SIG-M5 treated with dmso at 0.1 percent for 504 hours (cell line): ENCODE results near the gene CGREF1.

Experiments used
- DNase-seq: peaks from one replicate; lab custom pipeline; 2025; ENCODE audit not compliant: unreplicated experiment; lab: John Stamatoyannopoulos, UW

Gene CGREF1, protein sequence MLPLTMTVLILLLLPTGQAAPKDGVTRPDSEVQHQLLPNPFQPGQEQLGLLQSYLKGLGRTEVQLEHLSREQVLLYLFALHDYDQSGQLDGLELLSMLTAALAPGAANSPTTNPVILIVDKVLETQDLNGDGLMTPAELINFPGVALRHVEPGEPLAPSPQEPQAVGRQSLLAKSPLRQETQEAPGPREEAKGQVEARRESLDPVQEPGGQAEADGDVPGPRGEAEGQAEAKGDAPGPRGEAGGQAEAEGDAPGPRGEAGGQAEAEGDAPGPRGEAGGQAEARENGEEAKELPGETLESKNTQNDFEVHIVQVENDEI

DNA sequence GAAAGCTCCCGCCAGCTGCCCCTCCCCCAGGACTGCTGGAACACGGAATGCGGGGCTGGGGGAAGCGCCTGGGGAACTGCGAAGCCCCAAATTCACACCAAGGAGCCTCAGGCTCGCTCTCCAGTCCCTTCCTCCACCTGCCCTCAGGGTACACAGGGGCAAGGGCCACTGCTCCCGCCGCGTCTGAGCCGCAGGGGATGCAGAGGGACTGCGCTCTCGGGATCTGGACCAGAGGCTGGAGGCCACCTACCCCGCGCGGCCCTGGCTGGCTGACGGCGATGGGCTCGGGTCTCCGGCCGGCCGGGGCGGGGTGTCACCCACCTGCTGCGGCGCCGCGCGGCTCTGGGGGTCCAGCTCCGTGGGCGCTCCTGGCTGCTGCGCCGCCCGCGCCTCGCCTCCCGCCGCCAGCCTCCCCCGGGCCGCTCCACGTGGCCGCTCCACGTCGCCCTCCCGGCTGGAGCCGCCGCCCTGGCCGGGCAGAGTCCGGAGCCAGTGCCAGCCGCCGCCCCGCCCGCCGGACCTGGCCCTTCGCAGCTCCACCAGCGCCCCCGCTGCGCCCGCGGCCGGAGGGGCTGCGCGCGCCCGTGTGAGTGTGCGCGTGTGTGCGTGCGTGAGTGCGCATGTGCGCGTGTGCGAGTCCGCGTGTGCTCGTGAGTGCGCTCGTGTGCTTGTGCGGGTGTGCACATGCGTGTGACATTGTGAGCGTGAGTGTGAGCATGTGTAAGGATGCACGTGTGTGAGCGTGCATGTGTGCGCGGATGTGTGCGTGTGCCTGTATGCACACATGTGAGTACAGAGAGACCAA is at the start of gene CGREF1:
CGREF1 (minus strand) TSS at position 604 of the 805 bp plus-strand sequence. CDS start 14,762 bp downstream, outside the sequence.
- DNase-seq = peak; percentile 26

DNA sequence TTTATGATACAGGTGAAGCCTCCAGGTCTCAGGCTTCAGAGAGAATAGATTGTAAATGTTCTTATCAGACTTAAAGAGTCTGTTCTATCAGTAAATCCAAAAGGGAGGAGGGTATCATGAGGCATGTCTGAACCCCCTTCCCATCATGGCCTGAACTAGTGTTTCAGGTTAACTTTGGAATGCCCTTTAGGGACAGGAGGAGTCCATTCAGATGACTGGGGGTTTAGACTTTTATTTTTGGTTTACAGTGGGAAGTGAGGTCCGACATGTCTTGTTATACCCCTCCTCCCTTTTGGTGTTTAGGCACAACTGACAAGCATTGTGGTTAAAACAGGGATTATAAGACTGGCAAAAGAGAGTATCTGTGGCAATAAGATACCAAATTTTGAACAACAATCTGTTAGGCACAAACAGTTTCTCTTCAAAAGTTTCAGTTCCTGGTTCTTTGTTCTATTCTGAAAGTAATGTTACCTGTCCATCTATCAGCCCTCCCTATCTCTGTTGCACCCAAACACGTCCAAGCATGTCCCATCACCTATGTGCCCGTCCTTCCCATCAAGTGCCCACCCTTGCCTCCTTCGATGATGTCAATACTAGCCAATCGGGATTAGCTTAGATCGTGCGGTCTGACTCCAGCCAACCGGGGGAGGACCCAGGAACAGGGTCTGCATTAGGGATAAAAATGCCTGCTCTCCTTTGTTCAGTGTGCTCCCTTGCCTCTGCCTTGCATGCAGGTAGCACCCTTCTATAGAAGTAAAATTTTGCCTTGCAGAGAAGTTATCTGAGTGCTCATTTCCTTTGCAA is 46.2 kb upstream of the CGREF1 start:
- no peak for DNase-seq

DNA sequence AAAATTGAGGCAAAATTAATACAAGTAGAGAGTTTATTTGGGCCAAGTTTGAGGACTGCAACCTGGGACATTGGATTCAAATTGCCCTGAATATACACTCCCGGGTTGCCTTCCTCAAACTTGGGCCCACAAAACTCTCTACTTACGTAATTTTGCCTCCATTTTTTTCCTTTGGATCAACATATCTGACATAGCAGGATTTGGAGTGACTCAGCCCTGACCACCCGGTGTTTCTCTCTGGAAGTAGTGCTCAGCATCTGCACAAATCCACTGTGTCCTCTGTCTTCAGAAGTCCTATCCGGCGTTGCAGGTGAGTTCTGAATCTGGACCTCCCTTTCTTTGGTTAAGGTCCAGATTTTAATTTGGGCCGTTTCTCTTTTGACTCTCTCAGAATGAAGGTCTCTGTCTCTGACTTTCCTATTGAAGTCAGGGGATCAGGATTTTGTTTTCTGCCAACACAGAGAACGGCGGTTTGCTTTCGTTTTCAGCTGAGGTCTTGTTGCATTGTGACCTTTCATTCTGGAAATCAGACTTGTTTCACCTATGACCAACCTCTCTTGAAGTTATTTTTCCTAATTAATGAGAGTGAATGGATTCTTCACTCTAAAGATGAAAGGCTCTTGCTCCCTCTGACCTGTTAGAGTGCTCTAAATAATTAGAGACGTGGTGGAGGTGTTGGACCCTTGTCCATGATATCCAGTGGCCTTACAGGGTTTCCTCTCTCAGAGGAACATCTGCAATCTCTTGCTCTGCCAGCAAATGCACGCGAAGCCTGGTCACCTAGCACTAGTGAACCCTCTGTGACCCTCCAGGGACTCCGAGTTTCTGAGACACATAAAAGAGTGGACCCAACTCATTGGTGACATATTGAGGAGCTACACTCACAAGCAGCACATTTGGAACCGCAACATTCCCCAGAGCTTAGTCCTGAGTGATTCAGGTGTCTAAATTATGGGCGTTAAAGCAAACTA is 43.5 kb upstream of the CGREF1 start:
- DNase-seq = no peak

DNA sequence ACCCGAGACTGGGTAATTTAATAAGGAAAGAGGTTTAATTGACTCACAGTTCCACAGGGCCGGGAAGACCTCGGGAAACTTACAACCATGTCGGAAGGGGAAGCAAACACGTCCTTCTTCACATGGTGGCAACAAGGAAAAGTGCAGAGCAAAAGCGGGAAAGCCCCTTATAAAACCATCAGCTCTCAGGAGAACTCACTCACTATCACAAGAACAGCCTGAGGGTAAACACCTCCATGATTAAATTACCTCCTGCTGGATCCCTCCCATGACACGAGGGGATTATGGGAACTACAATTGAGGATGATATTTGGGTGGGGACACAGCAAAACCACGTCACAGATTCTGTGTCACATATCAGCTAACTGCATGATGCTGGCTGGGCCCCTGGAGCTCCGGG is 41.3 kb upstream of the CGREF1 start:
- DNase-seq = no peak

DNA sequence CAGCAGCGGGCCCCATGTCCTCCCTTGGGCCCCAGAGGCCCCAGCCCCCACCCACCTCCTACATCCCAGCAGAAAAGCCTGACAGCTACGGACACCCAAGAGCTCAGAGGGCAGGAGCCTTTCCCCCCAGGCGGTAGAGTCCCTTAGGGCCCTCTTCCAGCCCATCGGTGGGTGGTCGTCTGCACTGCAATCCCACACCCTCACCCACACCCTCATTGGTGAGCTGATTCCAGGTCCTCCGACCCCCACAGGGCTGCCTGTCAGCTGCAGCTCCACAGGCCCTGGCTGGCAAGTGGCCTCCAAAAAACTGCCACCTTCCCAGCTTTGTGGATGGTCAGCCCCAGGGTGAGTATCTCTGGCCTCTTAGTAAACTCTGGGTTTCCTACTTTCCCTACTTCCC is 40.3 kb upstream of the CGREF1 start:
- DNase-seq = no peak

DNA sequence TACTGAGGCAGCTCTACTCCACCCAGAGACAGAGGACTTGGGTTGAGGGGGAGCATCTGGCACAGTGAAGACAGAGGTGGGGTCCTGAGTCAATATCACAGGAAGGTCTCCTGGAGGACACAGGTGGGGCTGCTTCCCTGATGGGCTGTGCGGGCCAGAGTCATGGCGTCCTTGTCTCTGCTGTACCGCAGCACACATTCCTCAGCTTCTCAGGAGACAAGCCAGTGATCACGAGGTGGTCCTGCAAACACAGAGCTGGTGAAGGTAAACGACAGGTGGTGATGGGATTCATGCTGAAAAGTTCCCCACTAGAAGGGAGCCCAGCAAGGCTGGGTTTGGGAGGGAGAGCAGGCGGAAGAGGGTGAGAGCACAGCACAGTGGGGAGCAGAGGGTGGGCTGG is 39.5 kb upstream of the CGREF1 start:
- DNase-seq = no peak

DNA sequence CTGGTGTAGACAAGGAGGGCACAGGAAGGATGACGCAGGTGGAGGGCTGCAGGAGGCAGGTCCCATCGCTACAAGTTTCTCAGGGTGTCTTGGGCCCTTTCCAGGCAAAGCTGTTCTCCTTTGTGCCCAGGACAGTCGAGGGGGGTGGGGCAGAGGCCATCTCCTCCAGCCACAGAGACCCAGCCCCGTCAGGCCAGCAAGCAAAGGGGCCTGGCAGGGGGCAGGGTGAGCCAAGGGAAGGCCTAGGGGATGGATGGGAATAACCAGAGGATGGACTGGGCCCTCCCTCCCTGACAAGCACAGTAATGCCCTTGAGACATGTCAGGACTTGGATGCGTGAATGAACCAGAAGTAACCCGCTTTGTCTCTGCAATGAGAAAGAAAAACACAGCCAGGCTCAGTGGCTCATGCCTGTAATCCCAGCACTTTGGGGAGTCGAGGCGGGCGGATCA is 36.2 kb upstream of the CGREF1 start:
- DNase-seq = no peak

DNA sequence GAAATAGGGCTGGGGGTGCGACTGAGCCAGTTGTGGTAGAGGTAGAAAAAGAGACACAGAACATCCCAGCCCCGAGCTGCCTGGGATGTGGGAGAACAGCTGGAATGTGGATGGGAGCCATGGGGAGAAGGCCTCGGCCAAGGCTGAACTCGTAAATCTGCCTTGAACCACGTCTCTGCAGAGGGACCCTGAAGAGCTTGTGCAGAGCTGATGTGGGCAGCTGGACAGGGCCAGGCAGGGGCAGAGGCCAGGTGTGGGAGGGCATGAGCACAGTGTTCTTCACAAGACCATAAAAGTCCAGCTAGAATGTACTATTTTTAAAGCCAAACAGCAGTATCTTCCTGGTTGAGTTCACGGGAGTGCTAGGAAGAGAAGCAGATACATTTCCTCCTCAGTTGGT is 35.6 kb upstream of the CGREF1 start:
- DNase-seq = no peak

DNA sequence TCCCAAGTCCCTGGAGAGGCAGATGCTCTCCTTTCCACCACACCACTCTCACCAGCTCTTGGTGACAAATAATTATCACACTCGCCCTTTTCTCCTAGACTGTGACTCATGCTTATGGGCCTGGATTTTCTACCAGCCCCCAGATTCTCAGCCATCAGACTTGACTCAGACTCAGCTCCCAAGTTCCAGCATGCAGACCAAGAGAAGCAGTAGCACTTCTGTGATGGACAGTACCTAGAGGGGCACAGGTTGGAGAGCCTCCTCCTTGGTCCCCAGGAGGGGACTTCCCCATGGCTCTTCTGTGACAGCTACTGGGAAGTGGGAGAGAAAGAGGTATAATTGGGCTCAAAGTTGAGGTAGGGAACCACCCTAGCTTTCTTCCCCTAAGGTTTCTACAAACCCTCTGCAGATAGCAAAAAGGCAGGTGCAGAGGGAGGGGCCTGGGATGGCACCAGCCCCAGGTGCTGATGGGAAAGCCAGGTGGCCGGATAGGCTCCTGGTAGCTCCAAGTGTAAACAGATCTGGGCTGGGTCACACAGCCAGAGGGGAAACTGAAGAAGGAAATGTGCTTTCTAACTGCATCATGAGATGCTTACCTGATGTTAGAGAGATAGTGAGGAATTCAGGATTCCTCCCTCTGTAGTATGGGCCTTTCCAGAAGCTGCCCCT is 34.0 kb upstream of the CGREF1 start:
- no peak for DNase-seq

DNA sequence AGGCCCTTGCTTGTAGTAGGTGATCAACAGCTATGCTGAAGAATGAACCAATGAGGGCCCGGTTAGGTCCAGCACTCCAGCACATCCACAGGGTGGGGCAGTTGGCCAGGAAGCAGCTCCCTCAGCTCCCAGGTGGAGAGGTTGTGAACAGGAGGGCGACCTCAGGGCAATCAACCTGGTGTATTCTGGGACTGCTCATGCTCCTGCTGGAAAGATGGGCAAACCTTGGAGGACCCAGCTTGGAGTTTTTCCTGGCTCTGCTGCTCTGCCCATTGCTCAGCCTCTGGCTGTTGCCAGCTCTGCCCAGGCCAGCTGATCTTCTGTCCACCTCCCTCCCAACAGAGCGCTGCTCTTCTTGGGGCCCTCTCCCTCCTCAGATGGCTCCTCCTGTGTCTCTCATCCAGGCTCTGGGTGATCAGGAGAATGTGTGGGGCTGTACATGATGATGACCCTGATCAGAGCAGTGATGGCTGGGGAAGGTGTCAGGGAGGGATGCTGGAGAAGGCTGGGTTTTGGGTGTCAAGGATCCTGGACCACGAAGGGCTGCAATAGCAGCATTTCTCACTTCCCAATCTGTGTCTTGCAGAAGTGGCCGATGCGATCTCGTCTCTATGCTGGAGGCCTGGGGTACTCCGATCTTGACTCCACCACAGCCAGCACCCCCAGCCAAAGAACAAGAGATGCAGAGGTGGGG is 33.3 kb upstream of the CGREF1 start:
- DNase-seq = no peak

DNA sequence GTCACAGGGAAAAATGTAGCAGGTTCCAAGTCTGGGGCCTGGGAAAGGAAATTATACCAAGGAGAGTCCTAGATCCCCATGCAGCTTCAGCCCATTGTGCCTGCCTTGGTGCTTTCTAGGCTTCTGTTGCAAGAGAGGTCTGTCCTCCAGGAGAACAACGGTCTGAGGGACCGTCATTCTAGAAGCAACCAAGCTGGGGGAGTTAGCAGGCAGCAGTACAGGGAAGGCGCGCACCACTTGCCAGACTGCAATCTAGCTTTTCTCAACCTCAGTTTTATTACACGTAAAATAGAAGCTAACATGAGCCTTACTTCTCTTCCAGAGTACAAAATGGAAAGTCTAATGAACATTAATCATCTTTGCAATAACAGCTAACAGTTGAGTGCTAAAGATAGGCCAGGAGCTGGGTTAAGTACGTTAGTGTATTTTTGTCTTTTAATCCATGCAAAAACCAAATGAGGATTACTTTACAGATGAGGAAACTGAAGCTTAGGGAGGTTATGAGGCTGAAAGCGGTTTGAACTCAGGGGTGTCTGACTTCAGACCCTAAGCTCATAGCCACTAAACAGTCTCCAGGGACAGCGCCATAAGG is 31.8 kb upstream of the CGREF1 start:
- DNase-seq = no peak

DNA sequence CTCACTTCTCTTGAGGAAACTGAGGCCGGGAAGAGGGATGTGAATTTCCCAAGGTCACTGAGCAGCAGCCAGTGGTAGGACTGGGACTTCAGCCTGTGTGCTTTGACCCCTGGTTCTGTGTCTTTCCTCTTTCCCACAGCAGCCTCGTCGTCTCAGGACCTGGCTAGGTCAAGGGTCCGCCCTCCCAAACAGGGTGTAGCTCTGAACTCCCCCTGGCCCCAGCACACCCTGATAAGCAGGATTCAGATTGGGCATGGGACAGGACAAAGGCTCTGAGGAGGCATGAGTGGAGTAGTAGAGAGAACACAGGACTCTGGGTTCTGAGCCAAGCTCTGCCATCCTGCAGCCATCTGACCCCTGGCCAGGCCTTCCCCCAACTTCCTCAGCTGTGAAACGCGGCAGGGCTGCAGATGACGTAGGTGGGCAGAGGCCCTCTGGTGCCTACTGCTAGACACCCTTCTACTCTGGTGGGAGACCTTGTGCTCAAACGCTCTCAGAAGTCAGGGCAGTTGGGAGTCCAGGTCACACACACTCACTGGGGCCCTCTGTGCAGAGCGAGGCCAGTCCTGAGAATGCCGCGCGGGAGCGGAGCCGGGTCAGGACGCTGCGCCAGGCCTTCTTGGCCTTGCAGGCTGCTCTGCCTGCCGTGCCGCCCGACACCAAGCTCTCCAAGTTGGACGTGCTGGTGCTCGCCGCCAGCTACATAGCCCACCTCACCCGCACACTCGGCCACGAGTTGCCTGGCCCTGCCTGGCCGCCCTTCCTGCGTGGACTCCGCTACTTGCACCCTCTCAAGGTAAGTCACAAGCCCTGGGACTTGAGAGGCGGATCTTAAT is 30.9 kb upstream of the CGREF1 start:
- DNase-seq = no peak

DNA sequence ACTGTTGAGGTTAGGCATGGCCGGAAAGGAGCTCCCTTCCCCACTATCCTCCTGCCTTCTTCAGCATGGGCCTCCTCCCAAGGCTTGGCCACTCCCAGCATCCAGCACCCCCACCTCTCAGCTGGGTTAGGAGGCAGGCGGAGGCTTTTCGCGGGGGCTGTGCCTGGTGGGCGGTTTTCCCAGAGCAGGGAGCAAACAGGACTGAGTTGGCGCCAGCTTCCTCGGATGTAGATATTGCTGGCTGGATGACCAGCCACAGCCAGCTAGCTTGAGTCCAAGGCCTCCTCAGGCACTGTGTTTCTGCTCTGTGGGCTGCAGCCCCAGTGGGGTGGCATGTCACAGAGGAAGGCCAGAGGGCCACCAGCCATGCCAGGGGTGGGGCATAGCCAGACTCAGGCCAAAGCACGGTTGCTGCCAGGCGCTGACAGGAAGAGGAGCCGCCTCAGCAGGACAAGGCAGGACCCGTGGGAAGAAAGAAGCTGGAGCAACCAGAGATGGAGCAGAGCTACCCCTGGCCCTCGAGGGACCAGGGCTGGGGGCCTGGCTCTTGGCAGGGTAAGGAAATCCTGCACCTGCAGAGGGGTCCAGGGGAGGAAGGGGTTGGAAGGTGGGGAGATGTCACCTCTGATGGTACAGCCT is 30.0 kb upstream of the CGREF1 start, which contains the start of gene TCF23:
TCF23 (plus strand) TSS at position 204 of the 639 bp plus-strand sequence; CDS start at position 334, 130 bp downstream.
- no peak for DNase-seq

DNA sequence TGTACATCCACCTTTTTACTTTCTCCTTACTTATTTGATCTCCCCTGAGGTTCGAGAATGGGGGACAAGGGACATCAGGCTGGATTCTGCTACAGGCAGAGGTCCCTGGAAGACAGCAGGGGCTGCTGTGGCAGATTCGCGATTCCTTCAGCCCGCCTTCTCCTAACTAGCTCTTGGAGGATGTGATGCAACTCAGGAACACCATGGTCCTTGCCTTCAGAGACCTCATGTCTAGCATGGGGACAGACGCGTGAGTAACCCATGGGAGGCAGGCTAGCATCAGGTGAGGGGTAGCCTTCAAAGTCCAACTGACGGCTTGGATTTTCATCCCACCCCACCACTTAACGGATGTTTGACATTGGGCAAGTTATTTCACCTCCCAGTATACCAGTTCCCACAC is 29.0 kb upstream of the CGREF1 start:
- DNase-seq = no peak

DNA sequence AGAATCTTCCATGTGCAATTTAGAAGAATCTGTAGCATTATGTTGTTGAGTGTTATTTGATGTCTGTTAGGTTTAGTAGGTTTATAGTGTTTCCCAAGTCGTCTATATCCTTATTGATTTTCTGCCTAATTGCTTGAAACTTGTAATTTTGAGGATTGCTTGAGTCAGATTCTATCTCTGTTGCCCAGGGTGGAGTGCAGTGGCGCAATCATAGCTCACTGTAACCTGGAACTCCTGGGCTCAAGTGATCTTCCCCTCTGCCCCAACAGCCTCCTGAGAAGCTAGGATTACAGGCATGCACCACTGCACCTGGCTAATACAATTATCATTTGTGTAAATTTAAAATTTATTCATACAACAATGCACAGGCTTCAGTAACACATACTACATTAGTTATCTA is 26.8 kb upstream of the CGREF1 start:
- DNase-seq = no peak

DNA sequence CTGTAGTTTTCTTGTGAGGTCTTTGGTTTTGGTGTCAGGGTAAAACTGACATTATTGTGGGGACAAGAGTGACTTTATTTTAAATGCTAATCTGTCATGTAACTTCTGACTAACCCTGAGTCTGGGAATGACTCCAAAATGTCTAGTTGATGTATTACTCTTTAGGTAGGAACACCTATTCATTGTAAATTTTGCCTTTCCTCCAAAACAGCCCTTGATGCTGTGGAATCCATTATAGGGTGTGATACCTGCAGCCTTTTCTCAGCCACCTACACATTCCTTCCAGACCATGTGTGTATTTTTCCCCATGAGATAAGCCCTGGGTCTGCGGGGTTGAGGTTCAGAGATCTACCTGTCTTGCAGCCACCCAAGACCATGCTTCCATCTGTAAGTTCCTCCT is 24.4 kb upstream of the CGREF1 start:
- no peak for DNase-seq

DNA sequence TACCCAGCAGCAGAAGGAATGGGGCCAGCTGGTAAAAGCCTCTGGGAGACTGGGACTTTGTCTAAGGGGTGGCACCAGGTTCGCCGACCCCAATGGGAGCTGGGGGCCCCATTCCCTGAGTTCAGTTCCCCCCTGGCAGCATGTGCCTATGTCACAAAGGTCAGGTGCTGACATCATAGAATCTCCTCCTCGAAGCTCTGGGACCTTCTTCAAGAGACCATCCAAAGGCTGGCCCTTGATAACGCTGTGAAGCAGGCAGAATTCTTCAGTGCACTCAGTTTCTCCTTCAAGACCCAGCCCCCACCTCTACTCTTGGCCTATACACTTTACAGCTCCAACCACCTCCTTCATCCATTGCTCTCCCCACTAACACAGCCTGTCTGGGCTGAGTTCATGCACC is 20.4 kb upstream of the CGREF1 start, which contains the start of gene PRR30:
PRR30 (minus strand) TSS at position 101 of the 400 bp plus-strand sequence. CDS start 1,081 bp downstream, outside the sequence.
- DNase-seq = no peak
